HL-60 (cell line): ENCODE data around the gene EFNA2.

Experiments
- CTCF ChIP-seq: IDR thresholded peaks from one replicate; pipeline ENCODE4 v1.5.1; 2011; ENCODE audit warnings: low read length, control low read depth, inconsistent platforms; ENCODE audit not compliant: insufficient read depth
- GABPA ChIP-seq: IDR thresholded peaks from 2 replicates; pipeline ENCODE4 v1.6.1; 2012; ENCODE audit warnings: low read depth
- POLR2AphosphoS5 ChIP-seq: IDR thresholded peaks from 2 replicates; pipeline ENCODE4 v1.6.1; 2012; ENCODE audit warnings: low read depth
- SPI1 ChIP-seq: IDR thresholded peaks from 2 replicates; pipeline ENCODE4 v1.6.1; 2012; ENCODE audit warnings: low read depth, mild to moderate bottlenecking, borderline replicate concordance
- TF ChIP-seq, protein P1 (sequence below): IDR thresholded peaks from 2 replicates; pipeline ENCODE4 v1.6.1; 2012; ENCODE audit warnings: low read depth; ENCODE audit not compliant: insufficient replicate concordance

DNA sequence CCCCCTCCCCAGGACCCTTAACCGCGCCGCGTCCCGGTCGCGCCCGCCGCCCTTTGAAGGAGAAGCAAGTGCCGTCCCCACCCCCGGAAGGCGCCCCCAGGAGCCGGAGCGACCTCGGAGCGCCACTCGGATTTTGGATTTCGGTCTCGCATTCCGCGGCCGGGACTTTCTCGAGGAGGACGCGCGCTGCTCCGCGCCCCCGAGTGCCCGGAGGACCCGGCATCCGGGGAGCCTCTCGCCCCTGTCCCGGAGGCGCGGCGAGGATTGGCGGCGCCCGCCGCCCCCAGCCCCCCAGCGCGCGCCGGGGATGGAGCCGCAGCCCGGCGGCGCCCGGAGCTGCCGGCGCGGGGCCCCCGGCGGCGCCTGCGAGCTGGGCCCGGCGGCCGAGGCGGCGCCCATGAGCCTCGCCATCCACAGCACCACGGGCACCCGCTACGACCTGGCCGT lies 35.7 kb upstream of the EFNA2 start:
- TF ChIP-seq CTCF (no peak), GABPA (no peak), POLR2AphosphoS5 (no peak), SPI1 (no peak)
- TF ChIP-seq, protein P1, sequence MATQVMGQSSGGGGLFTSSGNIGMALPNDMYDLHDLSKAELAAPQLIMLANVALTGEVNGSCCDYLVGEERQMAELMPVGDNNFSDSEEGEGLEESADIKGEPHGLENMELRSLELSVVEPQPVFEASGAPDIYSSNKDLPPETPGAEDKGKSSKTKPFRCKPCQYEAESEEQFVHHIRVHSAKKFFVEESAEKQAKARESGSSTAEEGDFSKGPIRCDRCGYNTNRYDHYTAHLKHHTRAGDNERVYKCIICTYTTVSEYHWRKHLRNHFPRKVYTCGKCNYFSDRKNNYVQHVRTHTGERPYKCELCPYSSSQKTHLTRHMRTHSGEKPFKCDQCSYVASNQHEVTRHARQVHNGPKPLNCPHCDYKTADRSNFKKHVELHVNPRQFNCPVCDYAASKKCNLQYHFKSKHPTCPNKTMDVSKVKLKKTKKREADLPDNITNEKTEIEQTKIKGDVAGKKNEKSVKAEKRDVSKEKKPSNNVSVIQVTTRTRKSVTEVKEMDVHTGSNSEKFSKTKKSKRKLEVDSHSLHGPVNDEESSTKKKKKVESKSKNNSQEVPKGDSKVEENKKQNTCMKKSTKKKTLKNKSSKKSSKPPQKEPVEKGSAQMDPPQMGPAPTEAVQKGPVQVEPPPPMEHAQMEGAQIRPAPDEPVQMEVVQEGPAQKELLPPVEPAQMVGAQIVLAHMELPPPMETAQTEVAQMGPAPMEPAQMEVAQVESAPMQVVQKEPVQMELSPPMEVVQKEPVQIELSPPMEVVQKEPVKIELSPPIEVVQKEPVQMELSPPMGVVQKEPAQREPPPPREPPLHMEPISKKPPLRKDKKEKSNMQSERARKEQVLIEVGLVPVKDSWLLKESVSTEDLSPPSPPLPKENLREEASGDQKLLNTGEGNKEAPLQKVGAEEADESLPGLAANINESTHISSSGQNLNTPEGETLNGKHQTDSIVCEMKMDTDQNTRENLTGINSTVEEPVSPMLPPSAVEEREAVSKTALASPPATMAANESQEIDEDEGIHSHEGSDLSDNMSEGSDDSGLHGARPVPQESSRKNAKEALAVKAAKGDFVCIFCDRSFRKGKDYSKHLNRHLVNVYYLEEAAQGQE, result no peak
